GM13976 (cell line): Measurements from ENCODE around the gene IGSF21.

Experiments used
- DNase-seq: peaks from one replicate; pipeline ENCODE4 v3.0.0; 2012; ENCODE audit warnings: low spot score
- CTCF ChIP-seq: IDR thresholded peaks from 2 replicates; pipeline ENCODE4 v1.5.1; 2012; ENCODE audit warnings: borderline replicate concordance, mild to moderate bottlenecking; ENCODE audit not compliant: insufficient read depth; ENCODE audit errors: extremely low read depth, missing control alignments, control extremely low read depth
- in situ Hi-C: fragments of 300-500 bp; cut with MboI; formaldehyde crosslinking; loops from one replicate; pipeline ENCODE4 v1.12.0; 2022; ENCODE audit warnings: low sequenced_read_pairs, mixed read lengths, inconsistent platforms; ENCODE audit not compliant: unreplicated experiment

The IGSF21 gene

GRCh38 chr1:18205319-18205718 is 97.7 kb downstream of the IGSF21 start:
- no peak for DNase-seq
- TF ChIP-seq CTCF, result no peak
- in situ Hi-C loops, result no loop called here

DNA sequence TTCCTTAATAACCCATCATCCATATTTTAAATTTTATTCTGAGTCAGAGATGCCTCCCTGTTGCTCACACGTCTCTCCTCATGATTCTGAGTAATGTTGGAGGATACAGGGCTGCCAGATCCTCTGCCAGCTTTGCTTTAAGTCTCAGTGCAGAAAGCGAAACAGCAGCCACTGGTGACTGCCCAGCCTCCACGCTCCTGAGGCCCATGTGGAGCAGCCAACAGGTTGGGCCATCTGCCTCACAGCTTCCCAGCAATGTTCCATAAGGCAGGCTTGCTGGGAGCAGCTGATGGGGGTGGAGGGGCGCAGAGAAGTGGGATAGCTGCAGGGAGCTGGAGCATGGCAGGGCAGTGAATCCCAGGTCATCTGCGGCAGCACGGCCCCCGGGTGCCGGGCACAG is 104.2 kb downstream of the IGSF21 start:
- in situ Hi-C loops, result no loop called here

DNA sequence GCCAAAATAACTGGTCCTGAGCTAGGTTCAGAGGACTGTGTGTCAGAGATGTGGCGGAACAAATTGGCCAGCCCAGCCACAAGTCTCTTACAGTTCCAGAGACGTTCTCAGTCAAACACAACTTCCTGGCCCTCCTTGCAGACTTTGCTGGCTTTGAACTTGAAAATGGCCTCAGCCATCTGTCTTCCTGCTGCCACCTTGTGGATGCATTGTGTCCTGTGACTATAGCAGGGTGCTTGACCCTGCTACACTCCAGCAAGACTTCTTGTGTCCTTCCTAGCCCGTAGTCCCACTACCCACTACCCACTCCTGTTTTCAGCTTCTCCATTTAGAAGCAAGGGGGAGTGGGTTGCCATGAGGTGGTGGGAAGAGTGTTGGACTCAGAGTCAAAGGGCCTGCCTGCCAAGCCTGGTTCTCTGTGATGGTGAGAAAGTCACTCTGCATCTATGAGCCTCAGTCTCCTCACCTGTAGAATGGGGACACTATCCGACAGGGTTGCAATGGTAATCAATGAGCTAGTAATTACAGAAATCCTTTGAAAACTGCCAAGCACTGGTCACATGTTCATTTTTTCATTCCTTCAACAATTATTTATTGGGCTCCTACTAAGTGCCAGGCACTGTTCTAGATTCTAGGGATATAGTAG is 109.9 kb downstream of the IGSF21 start:
- peak; percentile 26 for TF ChIP-seq CTCF
- in situ Hi-C loops, result no loop called here
- DNase-seq, result peak; percentile 47

More for the DNA sequence above, 104.2 kb downstream of the IGSF21 start:
- TF ChIP-seq CTCF, result no peak
- no peak for DNase-seq

DNA sequence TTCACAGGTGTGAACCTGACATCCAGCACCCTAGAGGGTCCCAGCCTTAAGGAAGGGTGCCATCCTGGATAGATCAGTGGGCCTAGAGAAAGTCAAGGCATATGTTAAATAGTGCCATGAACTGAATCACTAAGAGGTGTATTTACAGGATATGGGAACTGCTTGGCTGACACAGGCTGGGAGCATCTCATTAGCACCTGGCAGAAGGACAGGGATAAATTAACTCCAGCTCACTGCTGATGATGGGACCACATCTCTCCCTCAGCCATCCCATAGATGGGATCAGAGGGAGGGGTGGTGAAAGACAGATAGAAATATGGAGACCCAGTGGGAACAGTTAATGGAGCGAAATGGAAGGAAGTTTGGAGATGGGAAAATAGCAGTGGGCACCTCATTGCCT is 122.0 kb downstream of the IGSF21 start:
- no peak for DNase-seq
- in situ Hi-C loops, result no loop called here
- TF ChIP-seq CTCF, result no peak

GRCh38 chr1:18230321-18230720 is 122.7 kb downstream of the IGSF21 start:
- in situ Hi-C loops, result no loop called here
- TF ChIP-seq CTCF, result no peak
- no peak for DNase-seq

DNA sequence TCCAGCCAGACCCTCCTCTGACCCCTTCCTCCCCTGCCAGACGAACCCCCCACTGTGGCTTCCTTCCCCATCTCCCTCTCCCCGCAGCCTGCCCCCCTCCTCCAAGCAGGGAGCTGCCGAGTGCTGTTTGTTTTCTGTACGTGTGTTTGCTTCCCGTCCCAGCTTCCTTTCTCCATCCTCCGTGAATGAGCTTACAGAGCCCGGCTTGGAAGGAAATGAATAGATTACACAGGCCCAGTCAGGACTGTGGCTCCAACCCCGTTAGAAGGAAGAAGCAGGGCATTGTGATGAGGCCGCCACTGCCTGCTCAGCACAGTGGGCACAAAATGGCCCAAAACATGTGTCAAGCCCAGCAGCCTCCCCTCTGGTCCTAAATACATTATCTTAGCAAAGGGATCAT is 123.2 kb downstream of the IGSF21 start:
- DNase-seq, result no peak
- no peak for TF ChIP-seq CTCF
- in situ Hi-C loops, result no loop called here
